ENCODE measurements around the gene TMEM231.
"Not testable (repeated sequence)": the region's sequence is repeated elsewhere in the genome, so short reads cannot be mapped to it uniquely, and the experiment has no call there.

TMEM231 gene

DNA sequence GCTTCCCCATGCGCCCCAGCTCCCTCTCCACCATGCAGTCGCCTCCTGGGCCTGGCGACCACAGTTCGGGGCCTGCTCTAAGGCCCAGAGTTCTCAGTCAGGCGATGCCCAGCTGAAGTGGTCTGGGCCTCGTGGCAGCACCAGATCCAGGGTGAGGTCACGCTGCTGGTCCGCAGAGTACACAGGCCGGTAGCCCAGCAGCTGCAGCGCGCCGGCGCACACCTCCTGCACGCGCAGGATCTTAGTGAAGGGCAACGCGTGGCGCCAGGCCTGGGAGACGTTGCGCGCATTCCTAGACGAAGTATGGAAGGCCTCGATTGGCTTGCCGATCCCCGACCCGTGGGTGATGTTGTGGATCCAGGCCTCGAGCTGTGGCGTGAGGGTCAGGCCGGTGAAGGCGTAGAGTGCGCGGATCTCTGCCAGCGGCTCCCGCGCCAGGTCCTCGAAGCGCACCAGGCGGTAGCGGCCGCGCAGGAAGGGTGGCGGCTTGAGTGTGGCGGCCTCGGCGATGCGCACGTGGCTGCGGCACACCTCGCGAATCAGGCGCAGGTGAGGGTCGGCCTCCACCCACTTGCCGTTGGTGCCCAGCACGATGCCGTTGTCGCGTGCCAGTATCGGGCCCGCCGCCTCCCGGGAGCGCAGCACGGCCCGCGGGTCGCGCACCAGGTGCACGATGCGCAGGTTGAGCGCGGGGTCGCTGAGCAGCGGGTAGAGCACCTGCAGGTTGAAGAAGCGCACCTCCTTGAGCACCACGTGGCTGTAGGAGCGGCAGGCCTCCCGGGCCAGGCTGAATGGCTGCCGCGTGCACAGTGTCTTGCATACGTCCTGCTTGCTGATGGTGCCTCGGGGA lies 26.8 kb downstream of the TMEM231 start:
- DNase-seq, result no peak

DNA sequence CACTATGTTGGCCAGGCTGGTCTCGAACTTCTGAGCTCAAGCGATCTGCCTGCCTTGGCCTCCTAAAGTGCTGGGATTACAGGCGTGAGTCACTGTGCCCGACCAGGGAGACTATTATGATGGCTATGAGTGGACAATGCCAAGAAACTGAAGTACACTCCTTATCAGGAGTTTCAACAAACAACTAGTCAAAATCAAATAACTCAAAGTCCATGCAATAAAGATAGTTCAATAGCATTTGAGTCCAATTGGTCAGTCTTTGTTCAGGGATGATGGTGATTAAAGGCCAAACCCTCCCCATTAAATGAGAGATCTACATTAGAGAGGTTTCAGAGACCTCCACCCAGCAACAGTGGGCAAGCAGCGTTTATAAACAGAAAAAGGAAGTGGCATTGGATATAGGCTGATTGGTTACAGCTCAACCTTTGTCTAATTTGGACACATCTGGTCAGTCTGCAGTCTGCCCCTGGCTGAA lies 28.2 kb downstream of the TMEM231 start:
- DNase-seq, result no peak

DNA sequence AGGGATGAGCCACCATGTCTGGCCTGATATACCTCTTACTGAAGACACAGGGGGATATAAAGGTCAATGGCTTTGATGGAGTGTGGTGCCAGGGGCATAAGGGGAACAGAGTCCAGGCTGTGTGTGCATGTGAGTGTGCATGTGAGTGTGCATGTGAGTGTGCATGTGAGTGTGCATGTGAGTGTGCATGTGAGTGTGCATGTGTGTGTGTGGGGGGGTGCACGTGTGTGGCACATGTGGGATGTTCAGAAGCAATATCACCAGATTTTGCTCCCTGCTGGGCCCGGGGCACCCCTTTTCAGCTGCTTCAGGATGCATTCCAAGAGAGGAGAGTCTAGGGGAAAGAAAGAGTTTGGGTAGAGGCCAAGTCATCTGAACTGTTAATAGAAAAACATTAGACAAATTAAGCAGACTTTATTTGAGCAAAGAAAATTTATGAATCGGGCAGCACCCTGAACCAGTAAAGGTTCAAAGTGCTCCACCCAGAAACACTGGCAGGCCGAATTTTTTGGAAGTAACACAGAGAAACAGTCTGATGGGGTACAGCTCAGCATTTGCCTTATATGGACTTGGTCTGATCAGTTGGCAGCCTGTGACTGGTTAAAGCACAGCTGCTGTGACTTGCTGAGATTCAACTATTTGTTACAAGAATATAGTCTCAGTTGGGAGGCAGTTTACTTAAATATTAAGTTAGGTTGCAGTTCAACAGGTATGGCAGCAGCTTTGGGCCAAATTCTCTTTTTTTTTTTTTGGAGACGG lies 29.8 kb downstream of the TMEM231 start:
- no peak for DNase-seq

DNA sequence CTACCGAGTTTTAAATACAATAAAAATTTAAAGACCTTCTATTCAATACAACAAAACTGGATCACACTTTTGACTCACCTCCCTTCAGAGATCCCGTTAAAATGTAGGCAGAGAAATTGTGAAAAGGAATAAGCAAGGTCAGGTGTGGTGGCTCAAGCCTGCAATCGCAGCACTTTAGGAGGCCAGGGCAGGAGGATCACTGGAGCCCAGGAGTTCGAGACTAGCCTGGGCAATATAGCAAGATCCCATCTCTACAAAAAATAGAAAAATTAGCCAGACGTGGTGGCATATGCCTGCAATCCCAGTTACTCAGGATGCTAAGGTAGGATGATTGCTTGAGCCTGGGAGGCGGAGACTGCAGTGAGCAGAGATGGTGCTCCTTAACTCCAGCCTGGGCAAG lies 36.9 kb downstream of the TMEM231 start:
- DNase-seq, result no peak

DNA sequence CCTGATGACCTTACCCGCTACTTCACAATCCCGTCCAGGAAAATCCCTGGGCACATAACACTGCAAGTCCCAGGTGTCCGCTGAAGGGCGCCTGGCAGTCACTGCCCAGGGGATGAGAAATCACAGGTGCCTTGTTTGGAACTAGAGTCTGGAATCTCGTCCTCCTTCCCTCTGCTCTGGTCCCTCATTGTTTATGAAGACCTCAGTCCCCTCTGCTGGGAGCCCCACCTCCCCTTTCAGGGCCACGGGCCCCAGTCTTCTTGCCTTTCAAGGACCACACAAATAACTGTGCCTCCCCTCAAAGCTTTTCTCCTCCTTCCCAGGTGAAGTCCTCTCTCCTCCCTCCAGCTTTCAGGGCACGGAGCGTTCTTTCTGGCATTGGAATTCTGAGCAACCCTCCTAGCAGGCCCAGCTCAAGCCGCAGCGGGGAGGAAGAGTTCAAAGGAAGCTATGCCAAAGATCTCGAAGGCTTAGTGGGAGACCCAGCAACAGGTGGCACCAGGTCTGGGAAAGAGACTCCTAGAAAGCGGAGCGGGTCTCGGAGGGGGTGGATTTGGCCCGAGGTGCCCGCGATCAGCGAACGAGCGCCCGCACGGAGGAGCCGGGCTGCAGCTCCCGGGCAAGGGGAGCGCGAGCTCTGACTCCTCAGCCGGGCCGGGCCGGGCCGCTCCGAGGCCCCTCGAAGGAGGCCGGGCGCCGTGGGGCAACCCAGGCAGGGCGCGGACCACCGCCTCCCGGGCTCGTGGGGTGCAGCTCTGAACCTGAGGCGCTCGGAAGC lies 39.7 kb downstream of the TMEM231 start:
- DNase-seq, result not testable (repeated sequence)

DNA sequence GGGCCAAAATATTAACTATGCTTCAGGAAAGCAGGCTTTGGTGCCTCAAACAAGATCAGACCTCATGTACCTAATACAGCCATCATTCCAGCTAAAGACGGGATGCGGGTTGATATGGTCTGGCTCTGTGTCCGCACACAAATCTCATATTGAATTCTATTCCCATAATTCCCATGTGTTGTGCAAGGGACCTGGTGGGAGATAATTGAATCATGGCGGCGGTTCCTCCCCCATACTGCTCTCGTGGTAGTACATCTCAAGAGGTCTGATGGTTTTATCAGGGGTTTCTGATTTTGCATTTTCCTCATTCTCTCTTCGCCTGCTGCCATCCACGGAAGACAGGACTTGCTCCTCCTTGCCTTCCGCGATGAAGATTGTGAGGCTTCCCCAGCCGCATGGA lies 41.8 kb downstream of the TMEM231 start:
- DNase-seq, result no peak

DNA sequence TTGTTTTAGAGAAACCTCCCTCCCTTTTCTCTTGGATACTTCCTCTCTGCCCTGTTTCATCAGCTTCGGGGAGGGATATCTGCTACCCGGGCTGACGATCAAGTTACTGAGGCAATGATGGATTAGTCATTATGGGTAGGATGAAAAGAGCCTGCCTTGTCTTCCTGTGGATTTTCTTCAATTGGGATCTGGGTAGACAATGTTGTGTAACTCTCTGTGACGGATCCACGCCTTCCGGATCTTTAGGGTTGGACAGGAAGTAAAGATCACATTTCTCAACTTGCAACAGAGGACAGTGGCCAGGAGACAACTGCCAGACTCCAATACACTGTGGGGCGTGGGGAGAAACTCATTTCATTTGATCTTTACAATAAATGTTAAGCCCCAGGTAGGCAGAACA lies 49.5 kb downstream of the TMEM231 start:
- no peak for DNase-seq

DNA sequence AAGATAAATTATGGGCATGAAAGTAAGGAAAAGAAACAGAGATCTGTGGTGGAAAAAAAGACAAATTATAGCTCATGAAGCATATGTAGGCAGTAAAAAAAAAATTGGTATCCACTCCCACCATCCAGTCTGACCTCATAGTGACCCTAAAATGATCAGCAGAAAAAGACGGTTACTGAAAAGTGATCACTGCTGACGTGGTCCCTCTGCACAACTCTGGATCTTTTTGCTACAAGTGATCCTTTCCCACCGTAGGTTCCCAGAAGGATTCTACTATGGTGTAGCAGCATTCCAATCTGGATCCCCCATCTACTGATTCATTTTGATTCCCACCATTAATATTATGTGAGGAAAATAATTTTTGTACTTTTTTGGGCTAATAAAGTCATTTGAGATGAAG lies 49.9 kb downstream of the TMEM231 start:
- DNase-seq, result no peak

DNA sequence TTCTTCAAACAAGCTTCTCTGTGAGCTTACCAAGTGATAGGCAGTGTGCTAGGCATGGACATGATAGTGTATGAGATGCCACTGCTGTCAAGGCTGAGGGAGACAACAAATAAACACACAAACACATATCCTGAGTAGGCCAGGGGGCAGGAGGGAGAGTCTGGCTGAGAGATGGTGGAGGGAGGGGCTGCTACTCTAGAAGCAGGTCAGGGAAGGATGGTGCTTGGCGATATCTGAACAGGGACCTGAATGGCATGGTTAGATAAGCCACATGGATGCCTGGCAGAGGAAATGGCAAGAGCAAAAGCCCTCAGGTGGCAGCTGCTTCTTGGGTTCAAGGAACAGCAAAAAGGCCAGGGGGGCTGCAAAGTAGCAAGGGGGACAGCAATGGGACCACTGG lies 52.3 kb downstream of the TMEM231 start:
- DNase-seq, result no peak

DNA sequence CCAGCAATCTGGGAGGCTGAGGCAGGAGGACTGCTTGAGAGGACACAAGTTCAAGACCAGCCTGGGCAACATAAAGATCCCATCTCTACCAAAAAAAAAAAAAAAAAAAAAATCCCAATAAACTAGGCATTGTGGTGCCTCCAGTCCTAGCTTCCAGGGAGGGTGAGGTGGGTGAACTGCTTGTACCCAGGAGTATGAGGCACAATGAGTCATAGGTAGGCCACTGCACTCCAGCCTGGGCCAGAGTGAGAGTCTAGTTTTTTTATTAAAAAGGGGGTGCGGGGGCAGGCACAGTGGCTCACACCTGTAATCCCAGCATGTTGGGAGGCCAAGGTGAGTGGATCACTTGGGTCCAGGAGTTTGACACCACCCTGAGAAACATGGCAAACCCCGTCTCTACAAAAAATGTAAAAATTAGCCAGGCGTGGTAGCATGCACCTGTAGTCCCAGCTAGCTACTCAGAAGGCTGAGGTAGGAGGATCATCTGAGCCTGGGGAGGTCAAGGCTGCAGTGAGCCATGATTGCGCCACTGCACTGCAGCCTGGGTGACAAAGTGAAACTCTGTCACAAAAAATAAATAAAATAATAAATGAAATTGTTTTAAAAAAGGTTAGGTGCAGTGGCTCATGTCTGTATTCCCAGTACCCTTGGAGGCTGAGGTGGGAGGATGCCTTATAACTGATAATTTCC lies 53.0 kb downstream of the TMEM231 start:
- DNase-seq, result no peak

DNA sequence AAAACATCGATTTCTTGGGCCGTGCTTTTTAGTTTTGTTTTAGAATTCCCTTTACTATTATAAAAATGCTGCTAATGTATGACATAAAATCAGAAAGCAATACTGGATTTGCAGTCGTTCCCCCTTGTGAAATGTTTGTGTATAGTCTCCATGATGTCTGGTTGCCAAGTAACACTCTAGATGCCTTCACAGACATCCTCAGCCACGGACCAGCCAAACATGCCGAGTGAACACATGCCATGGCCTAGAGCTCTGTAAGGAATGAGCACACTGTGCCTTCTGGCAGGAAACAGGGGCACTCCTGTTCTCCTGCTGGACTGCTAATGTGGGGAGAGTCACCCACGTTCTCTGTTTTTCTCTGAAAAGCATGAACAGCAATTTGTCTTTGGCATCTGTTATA lies 54.2 kb downstream of the TMEM231 start:
- DNase-seq, result not testable (repeated sequence)

DNA sequence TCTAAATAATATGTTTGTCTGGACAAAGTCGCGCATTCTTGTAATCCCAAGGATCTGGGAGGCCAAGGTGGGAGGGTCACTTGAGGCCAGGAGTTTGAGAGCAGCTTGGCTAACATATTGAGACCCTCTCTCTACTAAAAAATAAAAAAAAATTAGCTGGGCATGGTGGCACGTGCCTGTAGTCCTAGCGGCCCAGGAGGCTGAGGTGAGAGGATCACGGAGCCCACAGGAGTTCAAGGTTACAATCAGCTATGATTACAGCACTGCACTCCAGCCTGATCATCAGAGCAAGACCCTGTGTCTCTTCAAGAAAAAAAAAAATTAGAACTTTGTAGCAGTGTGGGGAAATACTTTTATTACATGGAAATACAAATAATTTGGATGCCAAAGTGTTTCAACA lies 54.7 kb downstream of the TMEM231 start:
- DNase-seq, result no peak

DNA sequence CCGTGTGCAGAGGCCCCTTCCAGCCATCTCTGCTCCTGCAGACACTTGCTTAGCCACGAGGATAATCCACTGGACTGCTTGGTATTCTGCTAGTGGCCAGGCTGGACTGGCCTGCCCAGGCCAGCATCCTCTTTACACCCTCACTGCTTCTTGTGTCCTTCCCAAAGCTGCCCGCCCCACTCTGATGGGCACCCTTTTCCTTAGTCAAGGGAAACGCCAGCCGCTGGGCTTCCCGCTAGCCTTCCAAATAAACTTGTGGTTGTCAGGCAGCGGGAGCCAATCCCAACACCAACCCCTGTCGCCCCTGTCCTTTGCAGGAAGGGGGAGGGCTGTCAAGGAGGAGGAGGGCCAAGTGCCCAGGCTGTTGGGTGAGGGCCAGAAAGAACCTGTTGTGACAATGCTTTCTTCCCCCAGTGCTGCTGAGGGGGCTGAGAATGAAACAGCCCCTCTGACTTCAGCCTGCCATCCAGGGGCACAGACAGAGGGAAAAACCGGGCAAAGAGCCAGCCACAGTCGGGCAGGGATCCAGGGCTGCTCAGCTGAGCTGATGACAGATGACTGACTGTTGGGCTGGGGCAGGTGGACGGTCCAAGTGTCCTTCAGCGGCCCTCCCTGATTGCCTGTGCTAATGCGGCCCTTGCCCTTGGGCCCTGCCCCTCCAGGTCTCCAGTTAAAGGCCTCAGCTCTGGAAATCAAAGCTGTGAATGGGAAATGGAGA lies 57.3 kb downstream of the TMEM231 start:
- not testable (repeated sequence) for DNase-seq

DNA sequence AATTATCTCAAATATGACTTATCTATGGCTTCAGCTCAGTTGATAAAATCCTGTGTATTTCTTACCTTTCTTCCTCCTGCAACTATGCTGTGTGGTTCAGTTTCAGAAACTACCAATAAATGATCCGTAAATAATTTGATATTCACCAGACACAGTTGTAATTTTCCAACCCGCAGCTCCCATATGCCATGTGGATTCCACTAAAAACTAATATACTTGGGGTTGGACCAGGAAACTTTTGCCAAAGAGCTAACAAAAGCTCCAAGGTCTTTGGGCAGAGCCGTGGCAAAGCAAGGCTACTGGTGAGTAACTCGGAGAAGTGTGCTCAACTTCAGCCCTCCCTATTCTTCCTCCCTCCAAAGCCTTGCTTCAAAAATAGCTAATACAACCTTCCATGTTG lies 58.5 kb downstream of the TMEM231 start:
- DNase-seq, result no peak

DNA sequence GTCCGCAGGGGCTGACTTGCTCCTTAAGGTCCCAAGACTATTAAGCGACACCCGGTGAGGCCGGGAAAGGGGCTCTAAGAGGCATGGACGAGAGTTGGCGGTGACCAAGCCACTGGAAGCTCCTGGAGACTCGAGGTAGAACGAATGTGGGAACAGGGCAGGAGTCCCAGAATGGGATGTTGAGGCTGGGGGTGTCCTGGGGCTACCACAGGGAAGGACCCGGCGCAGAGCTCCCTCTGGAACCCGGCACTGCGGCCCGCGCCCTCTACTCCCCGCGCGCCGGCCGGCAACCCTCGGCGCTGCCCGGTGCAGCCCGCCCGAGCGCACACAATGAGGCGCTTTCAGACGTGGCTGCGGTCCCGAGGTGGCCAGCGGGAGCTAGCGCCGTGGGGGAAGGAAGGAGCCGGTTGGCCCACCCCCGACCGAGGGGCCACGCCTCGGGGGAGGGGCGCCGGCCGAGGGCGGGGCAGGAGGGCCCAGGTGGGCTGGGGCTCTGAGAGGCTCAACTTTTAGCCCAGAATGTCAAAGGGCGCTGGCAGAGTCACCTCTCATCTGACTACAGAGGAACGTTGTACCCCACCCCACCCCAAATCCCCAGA lies 60.9 kb downstream of the TMEM231 start, which contains the start of gene CHST6:
TSS of gene CHST6 (minus strand) at position 366 of the 599 bp plus-strand sequence. CDS start 15,613 bp downstream, outside the sequence.
- no peak for DNase-seq

DNA sequence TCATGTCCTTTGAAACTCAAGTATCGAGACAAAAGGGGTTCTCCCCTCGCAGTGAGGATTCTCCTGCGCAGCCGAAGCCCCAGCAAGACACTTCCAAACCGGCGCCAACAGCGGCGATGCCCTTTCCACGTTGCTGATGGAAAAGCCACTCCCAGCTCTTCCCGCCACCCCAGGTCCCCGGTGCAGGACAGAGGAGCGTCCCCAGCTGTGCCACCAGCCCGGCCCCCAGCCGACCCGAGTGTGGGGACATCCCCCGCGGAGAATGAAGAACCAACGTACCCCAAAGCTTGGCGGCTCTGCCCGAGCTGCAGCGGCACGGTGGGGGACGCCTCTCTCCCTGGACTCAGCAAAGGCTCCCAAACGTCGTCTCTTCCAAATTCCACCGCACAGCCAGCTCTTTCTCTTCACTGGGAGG lies 61.4 kb downstream of the TMEM231 start:
- no peak for DNase-seq

DNA sequence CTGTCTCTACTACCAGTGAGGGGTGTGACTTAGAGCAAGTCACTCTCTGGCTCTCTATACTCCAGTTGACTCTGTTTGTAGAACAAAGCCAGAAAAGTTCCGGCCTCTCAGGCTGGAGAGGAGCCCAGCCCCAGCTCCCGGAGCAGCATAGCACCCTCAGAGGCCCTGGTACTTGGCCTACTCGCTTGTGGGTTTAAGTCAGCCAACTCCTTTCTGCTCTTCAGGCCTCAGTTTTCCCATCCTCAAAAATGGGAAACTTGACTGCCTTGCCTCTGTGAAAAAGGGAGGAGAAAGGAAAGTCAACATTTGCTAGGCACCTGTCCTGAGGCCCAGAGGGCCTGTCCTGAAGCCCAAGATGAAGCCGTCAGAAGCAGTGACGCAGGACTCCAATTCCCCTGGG lies 61.9 kb downstream of the TMEM231 start:
- DNase-seq, result no peak

DNA sequence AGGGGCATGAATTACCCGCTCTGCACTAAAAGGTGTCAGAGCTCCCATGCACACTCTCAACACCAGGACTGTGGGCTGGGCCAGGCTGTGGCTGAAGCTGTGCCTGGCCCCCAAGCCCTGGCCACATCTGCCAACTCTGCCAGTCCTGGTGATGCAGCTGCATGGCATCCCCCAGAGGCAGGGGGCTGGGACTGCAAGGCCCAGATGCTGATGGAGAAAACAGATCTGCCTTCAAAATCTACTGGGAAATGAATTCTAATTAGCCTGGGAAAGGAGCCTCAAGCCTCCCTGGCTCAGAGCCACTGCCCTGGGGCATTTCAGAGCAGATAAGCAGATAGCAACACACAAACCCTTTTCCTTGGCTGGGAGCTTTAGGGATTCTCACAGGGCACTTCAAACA lies 64.2 kb downstream of the TMEM231 start:
- peak; percentile 91 for DNase-seq

DNA sequence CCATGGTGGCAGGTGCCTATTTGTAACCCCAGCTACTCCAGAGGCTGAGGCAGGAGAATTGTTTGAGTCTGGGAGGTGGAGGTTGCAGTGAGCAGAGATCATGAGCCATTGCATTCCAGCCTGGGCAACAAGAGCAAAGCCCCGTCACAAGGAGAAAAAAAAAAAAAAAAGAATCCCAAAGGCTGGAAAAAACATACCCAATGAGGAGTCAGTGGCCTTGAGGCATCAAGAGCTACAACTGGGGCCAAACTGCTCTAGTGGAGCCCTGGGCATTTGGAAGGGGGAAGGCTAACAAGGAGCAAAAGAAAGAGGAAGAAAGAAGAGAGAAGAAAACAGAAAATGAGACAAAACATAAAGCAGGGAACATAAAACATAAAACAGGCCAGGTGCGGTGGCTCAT lies 67.7 kb downstream of the TMEM231 start:
- no peak for DNase-seq
